Lower lobe of right lung (tissue), 2 donors: ENCODE results near the gene LRCOL1. TPM values are rescaled to one million over a fixed set of nuclear protein-coding genes. Genes with fewer than 3 reads are reported as not detected.

Experiments used
- ATAC-seq, 2 donors: fragments of 200-7000 bp; cut with Tn5 transposase; one replicate each; pipeline ENCODE4 v1.9.1; 2020 to 2022; ENCODE audit warnings: mild to moderate bottlenecking in 2 of 2, moderate library complexity in 2 of 2
- DNase-seq: peaks from one replicate; pipeline ENCODE4 v3.0.0-alpha.2; 2020
- H3K27ac ChIP-seq: fragments of 200-600 bp; one replicate; pipeline ENCODE4 v1.8.0; 2022
- H3K27me3 ChIP-seq: fragments of 200-600 bp; one replicate; pipeline ENCODE4 v1.8.0; 2022; ENCODE audit warnings: low read depth
- H3K36me3 ChIP-seq: fragments of 200-600 bp; one replicate; pipeline ENCODE4 v1.8.0; 2022; ENCODE audit warnings: mild to moderate bottlenecking
- H3K4me1 ChIP-seq: fragments of 200-600 bp; one replicate; pipeline ENCODE4 v1.8.0; 2022
- H3K4me3 ChIP-seq: fragments of 200-600 bp; one replicate; pipeline ENCODE4 v1.8.0; 2022; ENCODE audit warnings: mild to moderate bottlenecking
- H3K9me3 ChIP-seq: fragments of 200-600 bp; one replicate; pipeline ENCODE4 v1.8.0; 2022
- intact Hi-C: fragments of 100-400 bp; cut with DNase I; formaldehyde crosslinking; loops from one replicate; pipeline ENCODE4 v1.11.0; 2022
- total RNA-seq: library from RNA; stranded (reverse); fragmentation: NEBNext Ultra II Directional; extraction: Animal tissue kit (Norgen Biotek cat#: 25700); gene quantifications from one replicate; pipeline ENCODE4 v1.2.1, GENCODE V29; 2021
- TF ChIP-seq, protein P1 (sequence below): fragments of 200-600 bp; IDR thresholded peaks from one replicate; pipeline ENCODE4 v1.8.0; 2022; ENCODE audit warnings: antibody characterized with exemption, mild to moderate bottlenecking
- donor health status: DM: no; HTN: yes; CAD: no; lungs with severe emphysema.

Gene LRCOL1
- total RNA-seq, 1 donor from 2014 or later = 2.3 TPM

DNA sequence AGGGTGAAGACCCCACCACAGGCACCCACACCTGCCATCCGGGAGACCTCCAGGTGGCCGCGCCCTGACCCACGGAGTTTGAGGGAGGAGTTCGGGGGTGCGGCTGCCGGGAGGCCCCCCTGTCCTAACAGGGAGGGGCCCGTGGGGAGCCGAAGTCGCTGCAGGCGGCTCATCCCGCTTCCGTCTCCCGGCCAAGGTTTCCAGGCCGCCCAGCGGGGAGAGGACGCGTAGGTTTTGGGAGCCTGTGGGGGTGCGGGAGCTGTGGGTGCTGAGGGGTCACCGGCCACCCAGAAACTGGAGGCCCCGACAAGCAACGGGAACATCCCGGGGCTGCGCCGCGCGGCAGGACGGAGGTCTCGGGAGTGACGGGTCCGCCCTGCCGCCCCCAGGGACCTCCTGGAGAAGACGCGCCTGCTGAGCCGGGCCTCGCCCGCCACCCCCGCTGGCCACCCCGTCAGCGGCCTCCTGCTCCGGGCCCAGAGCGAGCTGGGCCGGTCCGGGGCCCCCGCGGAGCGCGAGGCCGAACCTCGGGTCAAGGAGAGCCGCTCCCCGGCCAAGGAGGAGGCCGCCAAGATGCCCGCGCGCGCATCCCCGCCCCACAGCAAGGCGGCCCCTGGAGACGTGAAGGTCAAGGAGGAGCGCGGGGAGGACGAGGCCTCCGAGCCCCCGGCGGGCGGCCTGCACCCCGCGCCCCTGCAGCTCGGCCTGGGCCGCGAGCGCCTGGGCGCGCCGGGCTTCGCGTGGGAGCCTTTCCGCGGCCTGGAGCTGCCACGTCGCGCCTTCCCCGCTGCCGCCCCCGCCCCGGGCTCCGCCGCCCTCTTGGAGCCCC, 27.6 kb downstream of the LRCOL1 start:
- Histone ChIP-seq H3K27ac (no peak overlapping the region), H3K36me3 (peaks cover 14% of the 10 kb centered on the region), H3K4me1 (no peaks in the 10 kb centered on the region), H3K4me3 (peak overlapping the region; percentile 34), H3K27me3 (no peaks in the 10 kb centered on the region), H3K9me3 (no peaks in the 10 kb centered on the region)
- DNase-seq (no peak), ATAC-seq (no peak)
- TF ChIP-seq, protein P1, sequence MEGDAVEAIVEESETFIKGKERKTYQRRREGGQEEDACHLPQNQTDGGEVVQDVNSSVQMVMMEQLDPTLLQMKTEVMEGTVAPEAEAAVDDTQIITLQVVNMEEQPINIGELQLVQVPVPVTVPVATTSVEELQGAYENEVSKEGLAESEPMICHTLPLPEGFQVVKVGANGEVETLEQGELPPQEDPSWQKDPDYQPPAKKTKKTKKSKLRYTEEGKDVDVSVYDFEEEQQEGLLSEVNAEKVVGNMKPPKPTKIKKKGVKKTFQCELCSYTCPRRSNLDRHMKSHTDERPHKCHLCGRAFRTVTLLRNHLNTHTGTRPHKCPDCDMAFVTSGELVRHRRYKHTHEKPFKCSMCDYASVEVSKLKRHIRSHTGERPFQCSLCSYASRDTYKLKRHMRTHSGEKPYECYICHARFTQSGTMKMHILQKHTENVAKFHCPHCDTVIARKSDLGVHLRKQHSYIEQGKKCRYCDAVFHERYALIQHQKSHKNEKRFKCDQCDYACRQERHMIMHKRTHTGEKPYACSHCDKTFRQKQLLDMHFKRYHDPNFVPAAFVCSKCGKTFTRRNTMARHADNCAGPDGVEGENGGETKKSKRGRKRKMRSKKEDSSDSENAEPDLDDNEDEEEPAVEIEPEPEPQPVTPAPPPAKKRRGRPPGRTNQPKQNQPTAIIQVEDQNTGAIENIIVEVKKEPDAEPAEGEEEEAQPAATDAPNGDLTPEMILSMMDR = no peak
- intact Hi-C loops = no loop called here

DNA sequence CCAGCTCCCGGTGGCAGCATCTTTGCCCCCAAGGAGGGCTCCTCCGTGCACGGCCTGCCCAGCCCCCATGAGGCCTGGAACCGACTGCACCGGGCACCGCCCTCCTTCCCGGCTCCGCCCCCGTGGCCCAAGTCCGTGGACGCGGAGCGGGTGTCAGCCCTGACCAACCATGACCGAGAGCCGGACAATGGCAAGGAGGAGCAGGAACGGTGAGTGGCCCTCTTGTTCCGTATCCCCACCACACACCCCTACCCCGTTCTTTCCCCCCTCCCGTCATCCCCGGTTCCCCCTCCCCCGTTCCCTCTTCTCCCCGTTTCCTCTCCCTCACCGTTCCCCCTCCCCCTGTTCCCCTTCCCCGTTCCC, 28.3 kb downstream of the LRCOL1 start:
- peaks cover 21% of the 10 kb centered on the region for H3K36me3 ChIP-seq
- no peaks in the 10 kb centered on the region for H3K9me3 ChIP-seq
- H3K4me3 ChIP-seq = no peak overlapping the region
- no peak for DNase-seq
- no peaks in the 10 kb centered on the region for H3K27me3 ChIP-seq
- TF ChIP-seq, protein P1 = no peak
- no peaks in the 10 kb centered on the region for H3K4me1 ChIP-seq
- intact Hi-C loops = no loop called here
- peak; percentile 2 to 31 for ATAC-seq
- no peak overlapping the region for H3K27ac ChIP-seq

DNA sequence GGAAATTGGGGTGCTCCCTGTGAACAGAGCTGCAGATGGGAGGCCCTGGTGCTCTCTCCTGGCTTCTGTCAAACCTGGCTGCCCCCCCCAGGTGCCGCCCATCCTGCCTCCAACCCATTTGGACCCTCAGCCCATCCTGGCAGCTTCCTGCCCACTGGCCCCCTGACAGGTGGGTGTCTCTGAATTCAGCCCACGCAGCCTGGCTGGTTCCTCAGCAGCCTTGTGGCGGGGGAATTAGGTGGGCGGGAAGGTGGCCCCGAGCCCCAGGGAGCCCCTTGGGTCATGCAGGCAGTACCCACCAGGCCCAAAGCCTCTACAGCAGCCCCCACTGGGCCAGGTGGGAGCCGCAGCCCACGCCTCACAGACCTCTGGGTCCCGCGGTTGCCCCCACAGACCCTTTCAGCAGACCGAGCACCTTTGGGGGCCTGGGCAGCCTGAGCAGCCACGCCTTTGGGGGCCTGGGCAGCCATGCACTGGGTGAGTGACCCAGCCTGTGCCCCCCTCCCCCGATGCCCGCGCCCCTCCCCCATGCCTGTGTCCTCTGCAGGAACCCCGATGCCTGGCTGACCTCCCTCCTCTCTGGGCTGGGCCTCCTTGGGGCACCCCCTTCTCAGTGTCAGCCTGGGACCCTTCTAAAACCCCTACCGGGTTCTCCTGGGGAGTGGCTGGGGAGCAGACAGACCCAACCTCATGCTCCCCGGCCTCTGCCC, 28.9 kb downstream of the LRCOL1 start:
- H3K9me3 ChIP-seq = no peaks in the 10 kb centered on the region
- no peak overlapping the region for H3K4me3 ChIP-seq
- no peaks in the 10 kb centered on the region for H3K27me3 ChIP-seq
- ATAC-seq (peak in 1 of 2 donors; percentile 2), DNase-seq (no peak)
- TF ChIP-seq, protein P1 = no peak
- H3K4me1 ChIP-seq = no peaks in the 10 kb centered on the region
- H3K27ac ChIP-seq = no peak overlapping the region
- H3K36me3 ChIP-seq = peaks cover 27% of the 10 kb centered on the region
- intact Hi-C loops = no loop called here

DNA sequence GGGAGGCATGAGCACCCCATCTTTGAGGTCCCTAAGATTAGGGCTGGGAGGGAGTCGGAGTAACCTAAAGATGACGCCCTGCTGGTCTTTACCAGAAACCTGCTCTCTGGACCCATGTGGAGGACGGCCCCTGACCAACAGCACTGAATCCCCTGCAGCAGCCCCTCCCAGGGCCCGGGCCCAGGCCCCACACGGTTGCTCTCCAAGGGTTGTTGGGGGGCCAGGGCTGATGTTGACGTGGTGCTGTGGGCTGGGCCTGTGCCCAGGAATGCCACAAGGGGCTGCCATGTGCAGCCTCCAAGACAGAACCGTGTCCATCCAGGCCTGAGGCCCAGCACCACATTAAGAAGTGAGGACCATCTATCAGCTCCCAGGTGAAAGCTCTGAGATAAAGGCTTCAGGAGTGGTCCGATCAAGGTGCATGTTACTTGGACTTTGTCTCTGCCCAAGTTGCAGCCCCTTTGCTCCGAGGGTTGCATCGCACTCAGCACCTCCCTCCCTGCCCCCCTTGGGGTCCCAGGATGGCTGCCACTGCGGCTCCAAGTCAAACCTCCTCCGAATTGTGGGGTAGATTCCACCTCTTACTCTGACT, 29.6 kb downstream of the LRCOL1 start:
- no peaks in the 10 kb centered on the region for H3K9me3 ChIP-seq
- DNase-seq (no peak), ATAC-seq (no peak)
- no peaks in the 10 kb centered on the region for H3K27me3 ChIP-seq
- H3K27ac ChIP-seq = no peak overlapping the region
- TF ChIP-seq, protein P1 = no peak
- no peak overlapping the region for H3K4me3 ChIP-seq
- no peaks in the 10 kb centered on the region for H3K4me1 ChIP-seq
- intact Hi-C loops = no loop called here
- peaks cover 34% of the 10 kb centered on the region for H3K36me3 ChIP-seq

DNA sequence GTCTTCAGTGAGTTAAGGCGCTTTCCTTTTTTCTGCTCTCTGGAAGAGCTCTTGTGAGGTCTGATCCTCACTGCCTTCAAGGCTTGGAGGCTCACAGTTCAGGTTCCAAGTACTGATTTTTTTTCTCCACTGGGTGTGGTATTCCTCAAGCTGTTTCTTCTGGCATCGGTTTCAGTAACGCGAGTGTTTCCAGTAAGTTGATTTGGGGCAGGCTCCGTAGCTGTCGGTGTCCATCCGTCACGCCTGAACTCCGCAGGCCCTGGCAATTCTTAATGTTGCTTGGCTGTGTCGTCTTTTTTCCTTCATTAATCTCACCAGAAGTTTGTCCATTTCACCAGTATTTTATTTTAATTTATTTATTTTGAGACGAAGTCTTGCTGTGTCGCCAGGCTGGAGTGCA, 30.6 kb downstream of the LRCOL1 start:
- H3K27me3 ChIP-seq = no peaks in the 10 kb centered on the region
- H3K4me1 ChIP-seq = no peaks in the 10 kb centered on the region
- intact Hi-C loops = no loop called here
- no peaks in the 10 kb centered on the region for H3K9me3 ChIP-seq
- ATAC-seq (no peak), DNase-seq (no peak)
- TF ChIP-seq, protein P1 = no peak
- no peak overlapping the region for H3K4me3 ChIP-seq
- H3K27ac ChIP-seq = no peak overlapping the region
- H3K36me3 ChIP-seq = peaks cover 39% of the 10 kb centered on the region
